ENCODE results near the gene CCDC17. TPM values are rescaled to one million over a fixed set of nuclear protein-coding genes. Genes with fewer than 3 reads are reported as not detected.

CCDC17 gene
- total and polyA plus RNA-seq, 2 donors from 2014 or later = 1.0 to 3.0 TPM

DNA sequence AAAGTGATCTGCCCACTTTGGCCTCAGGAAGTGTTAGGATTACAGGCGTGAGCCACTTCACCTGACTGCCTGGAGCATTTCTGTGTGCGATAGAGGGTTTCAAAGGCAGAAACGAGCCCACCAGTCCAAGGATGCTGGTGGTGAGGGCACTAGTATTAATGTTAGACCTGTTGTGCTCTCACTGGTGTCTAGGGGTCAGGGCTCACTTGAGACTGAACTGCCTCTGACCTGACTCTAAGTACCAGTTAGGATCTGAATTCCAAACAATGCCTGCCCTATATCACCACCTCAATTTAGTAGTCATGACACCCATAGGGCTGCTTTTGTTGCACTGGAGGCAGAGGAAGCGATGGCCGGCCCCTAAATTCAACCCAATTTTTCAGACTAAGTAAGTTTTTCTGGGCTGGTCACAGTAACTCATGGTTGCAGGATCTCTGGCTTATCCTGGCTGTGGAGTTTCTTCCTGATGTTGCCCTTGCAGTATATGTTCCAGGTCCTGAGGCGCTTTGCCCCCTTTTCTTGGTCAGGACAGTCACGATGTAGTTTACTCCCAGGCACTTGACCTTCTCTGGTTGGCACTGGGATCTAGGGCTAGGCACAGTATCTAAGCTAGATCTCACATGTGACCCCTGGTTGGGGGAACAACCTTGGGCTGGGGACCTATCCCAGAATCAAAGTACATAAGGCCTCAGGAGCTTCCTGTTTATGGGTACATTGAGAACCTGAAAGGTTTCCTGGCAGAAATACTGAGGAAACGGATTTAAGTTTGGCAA is 4.5 kb downstream of the CCDC17 start:
- Histone ChIP-seq H3K27me3 (ENCODE audit: control insufficient read depth, insufficient read depth, low read length) (no peaks in the 10 kb centered on the region), H3K4me1 (ENCODE audit: control insufficient read depth in 2 of 3, insufficient read depth in 2 of 3, low read depth in 1 of 3, low read length in 3 of 3) (peaks cover 0 to 9% (median 0%) of the 10 kb centered on the region in 3 donors), H3K9ac (ENCODE audit: low read length in 3 of 3) (no peak overlapping the region), H3K27ac (ENCODE audit: low read depth in 2 of 2, low read length in 2 of 2) (no peak overlapping the region), H3K4me3 (ENCODE audit: low read length in 3 of 3) (no peak overlapping the region), H3K9me3 (ENCODE audit: control insufficient read depth in 2 of 3, insufficient read depth in 1 of 3, low read length in 3 of 3) (no peaks in the 10 kb centered on the region), H3K36me3 (ENCODE audit: control insufficient read depth in 2 of 3, insufficient read depth in 3 of 3, low read length in 3 of 3) (peaks cover 13 to 33% (median 24%) of the 10 kb centered on the region in 3 donors)
- DNase-seq (no peak), FAIRE-seq (no peak)
- TF ChIP-seq CTCF (IDR thresholded peaks at IDR 0.05; ENCODE audit: borderline replicate concordance, extremely low read depth, insufficient read depth) = no peak
- intact Hi-C loops (cut with DNase I) = no loop called here

DNA sequence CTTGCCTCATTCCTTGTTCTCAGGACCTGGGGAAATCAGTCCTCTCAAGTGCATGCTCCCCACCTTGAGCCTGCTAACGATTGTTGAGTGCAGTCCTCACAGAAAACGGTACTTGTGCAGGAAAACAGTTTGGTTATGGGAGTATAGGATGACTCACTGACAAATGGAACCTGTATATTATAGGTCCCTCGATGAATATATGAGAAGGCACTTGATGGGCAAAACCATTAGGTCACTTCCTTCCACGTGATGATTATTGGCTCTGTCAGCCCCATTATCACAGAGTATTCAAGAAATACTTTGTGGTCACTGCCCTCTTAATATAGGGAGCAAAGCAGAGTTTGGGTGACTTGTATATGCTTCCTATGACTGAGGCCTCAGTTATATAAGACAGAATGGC is 6.2 kb downstream of the CCDC17 start:
- FAIRE-seq = no peak
- H3K27ac ChIP-seq (ENCODE audit: low read depth in 2 of 2, low read length in 2 of 2) = no peak overlapping the region
- intact Hi-C loops (cut with DNase I) = no loop called here
- DNase-seq = no peak
- H3K9me3 ChIP-seq (ENCODE audit: control insufficient read depth in 2 of 3, insufficient read depth in 1 of 3, low read length in 3 of 3) = no peaks in the 10 kb centered on the region
- no peak overlapping the region for H3K9ac ChIP-seq (ENCODE audit: low read length in 3 of 3)
- no peak overlapping the region for H3K4me3 ChIP-seq (ENCODE audit: low read length in 3 of 3)
- H3K4me1 ChIP-seq (ENCODE audit: control insufficient read depth in 2 of 3, insufficient read depth in 2 of 3, low read depth in 1 of 3, low read length in 3 of 3) = peaks cover 0 to 5% (median 0%) of the 10 kb centered on the region in 3 donors
- H3K36me3 ChIP-seq (ENCODE audit: control insufficient read depth in 2 of 3, insufficient read depth in 3 of 3, low read length in 3 of 3) = peaks cover 16 to 33% (median 24%) of the 10 kb centered on the region in 3 donors
- H3K27me3 ChIP-seq (ENCODE audit: control insufficient read depth, insufficient read depth, low read length) = no peaks in the 10 kb centered on the region
- no peak for TF ChIP-seq CTCF (IDR thresholded peaks at IDR 0.05; ENCODE audit: borderline replicate concordance, extremely low read depth, insufficient read depth)

- FAIRE-seq (no peak), DNase-seq (no peak)
- no peak overlapping the region for H3K4me3 ChIP-seq (ENCODE audit: low read length in 3 of 3)
- H3K9me3 ChIP-seq (ENCODE audit: control insufficient read depth in 2 of 3, insufficient read depth in 1 of 3, low read length in 3 of 3) = no peaks in the 10 kb centered on the region
- no peak for TF ChIP-seq CTCF (IDR thresholded peaks at IDR 0.05; ENCODE audit: borderline replicate concordance, extremely low read depth, insufficient read depth)
- no peak overlapping the region for H3K9ac ChIP-seq (ENCODE audit: low read length in 3 of 3)
- H3K36me3 ChIP-seq (ENCODE audit: control insufficient read depth in 2 of 3, insufficient read depth in 3 of 3, low read length in 3 of 3) = peaks cover 18 to 33% (median 24%) of the 10 kb centered on the region in 3 donors
- H3K27ac ChIP-seq (ENCODE audit: low read depth in 2 of 2, low read length in 2 of 2) = no peak overlapping the region
- no peaks in the 10 kb centered on the region for H3K27me3 ChIP-seq (ENCODE audit: control insufficient read depth, insufficient read depth, low read length)
- no peaks in the 10 kb centered on the region for H3K4me1 ChIP-seq (ENCODE audit: control insufficient read depth in 2 of 3, insufficient read depth in 2 of 3, low read depth in 1 of 3, low read length in 3 of 3)
- intact Hi-C loops (cut with DNase I) = no loop called here
Measured at GRCh38 chr1:45615885-45616284, 8.0 kb downstream of the CCDC17 start.
